BE2C (cell line): ENCODE data around the gene BZW1. TPM values are rescaled to one million over a fixed set of nuclear protein-coding genes. Genes with fewer than 3 reads are reported as not detected.

ENCODE experiments used
- DNase-seq: peaks from one replicate; pipeline ENCODE4 v3.0.0-alpha.2; 2020
- H3K27me3 ChIP-seq: fragments of 250-450 bp; sonication (Bioruptor Pico); 2 replicates; pipeline ENCODE4 v1.5.1; 2020; ENCODE audit warnings: mild to moderate bottlenecking
- H3K36me3 ChIP-seq: fragments of 250-450 bp; sonication (Bioruptor Pico); 2 replicates; pipeline ENCODE4 v1.5.1; 2020; ENCODE audit warnings: mild to moderate bottlenecking
- H3K4me1 ChIP-seq: fragments of 250-450 bp; sonication (Bioruptor Pico); 2 replicates; pipeline ENCODE4 v1.5.1; 2020
- H3K4me3 ChIP-seq: 2 replicates; pipeline ENCODE4 v1.5.1; 2011; ENCODE audit warnings: low read depth, low read length
- H3K9me3 ChIP-seq: fragments of 250-450 bp; sonication (Bioruptor Pico); 2 replicates; pipeline ENCODE4 v1.5.1; 2020
- polyA plus RNA-seq: library from polyadenylated mRNA; unstranded; fragments of >200 nt; gene quantifications from one replicate; pipeline ENCODE4 v1.2.1, GENCODE V29; 2012; ENCODE audit warnings: low read depth, missing spikeins; ENCODE audit not compliant: insufficient read length, insufficient read depth
- TF ChIP-seq, protein P1 (sequence below): IDR thresholded peaks from 2 replicates; pipeline ENCODE4 v1.5.1; 2012; ENCODE audit warnings: mild to moderate bottlenecking, low read depth, low read length

BZW1 gene
- 137 TPM for polyA plus RNA-seq

GRCh38 chr2:200811333-200812121, at the start of gene BZW1:
Gene BZW1 (plus strand): TSS chr2:200811910. CDS start chr2:200813218, 1,308 bp downstream.
- H3K9me3 ChIP-seq, result no peaks in the 10 kb centered on the region
- H3K4me3 ChIP-seq, result peak within 1 kb of the TSS; percentile 82
- H3K27me3 ChIP-seq, result no peaks in the 10 kb centered on the region
- no peaks in the 10 kb centered on the region for H3K4me1 ChIP-seq
- H3K36me3 ChIP-seq, result peaks cover 36% of the 10 kb centered on the region
- peak; percentile 97 for DNase-seq
- TF ChIP-seq, protein P1, sequence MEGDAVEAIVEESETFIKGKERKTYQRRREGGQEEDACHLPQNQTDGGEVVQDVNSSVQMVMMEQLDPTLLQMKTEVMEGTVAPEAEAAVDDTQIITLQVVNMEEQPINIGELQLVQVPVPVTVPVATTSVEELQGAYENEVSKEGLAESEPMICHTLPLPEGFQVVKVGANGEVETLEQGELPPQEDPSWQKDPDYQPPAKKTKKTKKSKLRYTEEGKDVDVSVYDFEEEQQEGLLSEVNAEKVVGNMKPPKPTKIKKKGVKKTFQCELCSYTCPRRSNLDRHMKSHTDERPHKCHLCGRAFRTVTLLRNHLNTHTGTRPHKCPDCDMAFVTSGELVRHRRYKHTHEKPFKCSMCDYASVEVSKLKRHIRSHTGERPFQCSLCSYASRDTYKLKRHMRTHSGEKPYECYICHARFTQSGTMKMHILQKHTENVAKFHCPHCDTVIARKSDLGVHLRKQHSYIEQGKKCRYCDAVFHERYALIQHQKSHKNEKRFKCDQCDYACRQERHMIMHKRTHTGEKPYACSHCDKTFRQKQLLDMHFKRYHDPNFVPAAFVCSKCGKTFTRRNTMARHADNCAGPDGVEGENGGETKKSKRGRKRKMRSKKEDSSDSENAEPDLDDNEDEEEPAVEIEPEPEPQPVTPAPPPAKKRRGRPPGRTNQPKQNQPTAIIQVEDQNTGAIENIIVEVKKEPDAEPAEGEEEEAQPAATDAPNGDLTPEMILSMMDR, result no peak

GRCh38 chr2:200762127-200762526, 49.6 kb upstream of the BZW1 start:
- H3K9me3 ChIP-seq, result no peaks in the 10 kb centered on the region
- no peaks in the 10 kb centered on the region for H3K36me3 ChIP-seq
- TF ChIP-seq, protein P1, result no peak
- no peak overlapping the region for H3K4me3 ChIP-seq
- H3K4me1 ChIP-seq, result peaks cover 8% of the 10 kb centered on the region
- no peaks in the 10 kb centered on the region for H3K27me3 ChIP-seq
- DNase-seq, result no peak

- Histone ChIP-seq H3K36me3 (no peaks in the 10 kb centered on the region), H3K4me1 (peaks cover 5% of the 10 kb centered on the region; the same call in 1 of the 2 replicates), H3K9me3 (no peaks in the 10 kb centered on the region), H3K4me3 (no peak overlapping the region), H3K27me3 (no peaks in the 10 kb centered on the region)
- TF ChIP-seq, protein P1, result no peak
- no peak for DNase-seq
Measured at GRCh38 chr2:200763422-200763821, 48.3 kb upstream of the BZW1 start.

DNA sequence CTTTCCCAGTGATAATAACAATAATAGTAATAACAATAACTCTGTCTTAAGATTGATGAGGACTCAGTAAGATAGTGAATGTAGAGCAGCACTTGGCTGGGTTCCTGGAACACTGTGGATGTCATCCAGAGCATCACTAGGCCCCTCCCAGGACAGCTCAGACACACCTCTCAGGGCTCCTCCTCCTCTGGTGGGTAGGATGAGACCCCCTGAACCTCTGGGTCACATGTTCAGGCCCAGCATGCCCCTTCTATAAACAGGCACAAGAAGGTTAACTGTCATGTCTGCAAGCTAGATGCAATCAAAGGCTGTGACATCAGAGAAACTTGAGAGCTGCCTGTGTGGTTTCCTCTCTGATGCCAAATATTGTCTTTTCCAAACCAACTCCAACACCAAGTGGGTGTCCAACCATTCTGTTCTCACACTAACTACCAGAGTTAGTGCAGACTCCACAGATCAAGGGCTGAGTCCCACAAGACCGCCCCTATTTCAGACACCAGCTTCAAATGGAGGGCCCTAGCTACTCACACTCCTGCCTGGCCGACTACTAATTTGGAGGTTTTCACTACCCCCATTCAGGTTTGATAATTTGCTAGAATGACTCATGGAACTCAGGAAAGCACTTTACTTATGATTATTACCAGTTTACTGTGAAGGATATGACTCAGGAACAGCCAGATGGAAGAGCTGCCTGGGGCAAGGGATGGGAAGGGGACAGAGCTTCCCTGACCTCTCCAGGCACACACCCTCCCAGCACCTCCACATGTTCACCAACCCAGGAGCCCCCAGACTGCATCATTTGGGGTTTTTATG, 46.4 kb upstream of the BZW1 start:
- H3K27me3 ChIP-seq, result no peaks in the 10 kb centered on the region
- H3K9me3 ChIP-seq, result no peaks in the 10 kb centered on the region
- DNase-seq, result peak; percentile 30
- peaks cover 5% of the 10 kb centered on the region; the same call in 1 of the 2 replicates for H3K4me1 ChIP-seq
- H3K36me3 ChIP-seq, result no peaks in the 10 kb centered on the region
- TF ChIP-seq, protein P1, result no peak
- H3K4me3 ChIP-seq, result no peak overlapping the region

DNA sequence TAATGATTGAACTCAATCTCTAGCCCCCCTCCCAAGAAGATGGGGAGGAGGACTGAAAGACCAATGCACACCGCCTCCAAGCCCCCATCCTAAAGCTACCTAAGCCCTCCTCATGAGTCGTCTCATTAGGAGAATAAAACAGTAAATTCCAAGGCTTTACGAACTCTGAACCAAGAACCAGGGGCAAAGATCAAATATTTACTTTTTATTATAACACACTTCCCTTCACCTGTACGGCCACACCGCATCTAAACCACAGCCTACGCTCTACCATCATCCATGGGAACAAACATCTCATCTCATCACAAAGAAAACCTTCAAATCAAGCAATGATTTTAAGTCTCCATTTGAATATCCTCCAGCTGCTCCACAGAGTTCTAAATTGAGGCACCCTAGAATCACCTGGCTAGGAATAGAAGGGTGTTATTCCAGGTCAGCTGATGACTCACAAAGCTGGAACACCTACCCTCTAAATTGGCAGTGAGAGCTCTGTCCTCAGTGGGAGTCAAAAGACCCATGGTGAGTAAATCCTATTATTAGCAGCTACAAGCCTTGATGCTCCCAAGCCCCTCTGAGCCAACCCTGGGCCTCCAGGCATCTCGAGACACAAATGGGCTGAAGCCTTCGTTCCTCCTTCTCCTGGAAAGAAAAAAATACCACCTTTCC, 45.6 kb upstream of the BZW1 start:
- Histone ChIP-seq H3K36me3 (no peaks in the 10 kb centered on the region), H3K4me1 (peaks cover 5% of the 10 kb centered on the region; the same call in 1 of the 2 replicates), H3K4me3 (no peak overlapping the region), H3K9me3 (no peaks in the 10 kb centered on the region), H3K27me3 (no peaks in the 10 kb centered on the region)
- TF ChIP-seq, protein P1, result no peak
- DNase-seq, result no peak
